SK-N-SH treated with all-trans-retinoic acid at 6 μM for 48 hours (cell line): ENCODE data around the gene C1R.

Source experiments
- ATAC-seq: fragments of 200-7000 bp; cut with Tn5 transposase; 3 replicates; pipeline ENCODE4 v1.9.1; 2020; ENCODE audit warnings: mild to moderate bottlenecking, moderate library complexity
- ARNTL ChIP-seq: fragments of 450-650 bp; formaldehyde crosslinking; IDR thresholded peaks from 2 replicates; pipeline ENCODE4 v1.5.0; 2020; ENCODE audit warnings: low read depth, mild to moderate bottlenecking, moderate library complexity, borderline replicate concordance
- BACH2 ChIP-seq: fragments of 250-450 bp; sonication (Bioruptor Pico); IDR thresholded peaks from 2 replicates; pipeline ENCODE4 v1.9.0; 2021; ENCODE audit warnings: mild to moderate bottlenecking, borderline replicate concordance
- CSDC2 ChIP-seq: fragments of 250-450 bp; sonication (Bioruptor Pico); IDR thresholded peaks from 2 replicates; pipeline ENCODE4 v1.5.0; 2020; ENCODE audit warnings: mild to moderate bottlenecking, moderate library complexity
- GLIS3 ChIP-seq: fragments of 250-450 bp; sonication (Bioruptor Pico); IDR thresholded peaks from 2 replicates; pipeline ENCODE4 v1.5.0; 2020; ENCODE audit warnings: mild to moderate bottlenecking, moderate library complexity
- ISL1 ChIP-seq: fragments of 250-450 bp; sonication (Bioruptor Pico); IDR thresholded peaks from 2 replicates; pipeline ENCODE4 v2.1.2; 2022; ENCODE audit warnings: mild to moderate bottlenecking, moderate library complexity
- OSR1 ChIP-seq: fragments of 250-450 bp; sonication (Bioruptor Pico); IDR thresholded peaks from 2 replicates; pipeline ENCODE4 v1.8.0; 2022; ENCODE audit warnings: moderate library complexity, mild to moderate bottlenecking, inconsistent platforms
- PPARA ChIP-seq: fragments of 250-450 bp; sonication (Bioruptor Pico); IDR thresholded peaks from 2 replicates; pipeline ENCODE4 v1.5.0; 2020; ENCODE audit warnings: mild to moderate bottlenecking, borderline replicate concordance
- RARB ChIP-seq: fragments of 250-450 bp; sonication (Bioruptor Pico); IDR thresholded peaks from 2 replicates; pipeline ENCODE4 v1.8.0; 2021; ENCODE audit warnings: mild to moderate bottlenecking, moderate library complexity
- SNAI2 ChIP-seq: fragments of 250-450 bp; sonication (Bioruptor Pico); IDR thresholded peaks from 2 replicates; pipeline ENCODE4 v1.5.0; 2020; ENCODE audit warnings: mild to moderate bottlenecking, moderate library complexity
- TCF4 ChIP-seq: fragments of 250-450 bp; sonication (Bioruptor Pico); IDR thresholded peaks from 2 replicates; pipeline ENCODE4 v1.8.0; 2021; ENCODE audit warnings: mild to moderate bottlenecking, moderate library complexity, borderline replicate concordance
- TOX ChIP-seq: fragments of 250-450 bp; sonication (Bioruptor Pico); IDR thresholded peaks from 2 replicates; pipeline ENCODE4 v1.8.0; 2021; ENCODE audit warnings: mild to moderate bottlenecking, moderate library complexity, borderline replicate concordance
- ZC3H10 ChIP-seq: fragments of 250-450 bp; sonication (Bioruptor Pico); IDR thresholded peaks from 2 replicates; pipeline ENCODE4 v1.5.1; 2021; ENCODE audit warnings: mild to moderate bottlenecking, moderate library complexity
- ZFP30 ChIP-seq: fragments of 450-650 bp; formaldehyde crosslinking; IDR thresholded peaks from 2 replicates; pipeline ENCODE4 v1.5.0; 2022; ENCODE audit warnings: mild to moderate bottlenecking, moderate library complexity
- ZNF565 ChIP-seq: fragments of 450-650 bp; formaldehyde crosslinking; conservative IDR thresholded peaks from 2 replicates; pipeline ENCODE4 v1.5.0; 2020; ENCODE audit warnings: low read depth, mild to moderate bottlenecking, moderate library complexity
- ZNF70 ChIP-seq: fragments of 450-650 bp; formaldehyde crosslinking; IDR thresholded peaks from 2 replicates; pipeline ENCODE4 v1.5.0; 2020; ENCODE audit warnings: mild to moderate bottlenecking, moderate library complexity
- TF ChIP-seq, protein P1 (sequence below): fragments of 250-450 bp; sonication (Bioruptor Pico); IDR thresholded peaks from 2 replicates; pipeline ENCODE4 v1.5.0; 2020; ENCODE audit warnings: mild to moderate bottlenecking, moderate library complexity
- TF ChIP-seq, protein P2 (sequence below): fragments of 250-450 bp; sonication (Bioruptor Pico); IDR thresholded peaks from 2 replicates; pipeline ENCODE4 v1.5.1; 2020; ENCODE audit warnings: low read depth, mild to moderate bottlenecking, moderate library complexity
- TF ChIP-seq, protein P3 (sequence below): fragments of 250-450 bp; sonication (Bioruptor Pico); IDR thresholded peaks from 2 replicates; pipeline ENCODE4 v1.8.0; 2021; ENCODE audit warnings: low read depth, mild to moderate bottlenecking, moderate library complexity, borderline replicate concordance
- TF ChIP-seq, protein P4 (sequence below): fragments of 250-450 bp; sonication (Bioruptor Pico); IDR thresholded peaks from 2 replicates; pipeline ENCODE4 v1.5.1; 2021; ENCODE audit warnings: mild to moderate bottlenecking, moderate library complexity
- TF ChIP-seq, protein P5 (sequence below): fragments of 250-450 bp; sonication (Bioruptor Pico); IDR thresholded peaks from 2 replicates; pipeline ENCODE4 v1.8.0; 2020; ENCODE audit warnings: mild to moderate bottlenecking, moderate library complexity, borderline replicate concordance

C1R gene

DNA sequence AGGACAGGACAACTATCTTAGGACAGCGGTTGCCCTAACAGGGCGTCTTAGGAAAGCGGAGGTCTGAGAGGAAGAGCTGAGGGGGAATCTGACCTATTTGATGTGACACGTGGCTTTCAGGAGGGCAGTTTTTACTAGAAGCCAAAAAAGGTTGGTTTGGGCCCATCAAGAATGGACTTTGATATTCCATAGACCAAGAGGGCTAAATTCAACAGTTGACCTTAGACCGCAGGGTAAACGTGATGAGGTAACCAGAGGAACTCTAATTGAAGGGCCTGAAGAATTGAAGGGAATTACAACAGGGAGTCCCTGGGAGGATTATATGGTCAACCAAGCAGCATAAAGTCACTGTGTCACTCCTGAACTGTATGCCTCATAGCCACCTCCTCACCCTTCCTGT, 20.2 kb downstream of the C1R start:
- no peak for TF ChIP-seq ISL1 (CRISPR knock-in tag)

DNA sequence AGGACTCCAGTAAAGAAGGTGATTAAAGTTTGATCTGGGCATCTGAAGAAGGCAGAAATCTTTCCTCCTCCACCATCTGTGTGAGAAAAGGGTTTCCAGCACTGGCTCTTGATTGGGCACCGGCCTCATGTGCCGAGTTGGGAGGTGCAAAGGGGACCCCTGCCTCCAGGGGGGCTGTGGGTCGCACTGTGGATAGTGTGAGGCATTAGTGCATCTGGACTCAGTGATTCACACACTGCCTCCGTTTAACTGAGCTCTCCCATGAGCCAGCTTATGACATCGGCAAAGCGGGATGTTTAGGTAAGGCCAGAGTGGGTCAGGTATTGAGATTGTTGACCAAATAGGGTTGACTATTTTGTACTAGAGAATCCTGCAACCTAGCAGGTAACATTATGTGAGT, 22.9 kb downstream of the C1R start:
- TF ChIP-seq, protein P1, sequence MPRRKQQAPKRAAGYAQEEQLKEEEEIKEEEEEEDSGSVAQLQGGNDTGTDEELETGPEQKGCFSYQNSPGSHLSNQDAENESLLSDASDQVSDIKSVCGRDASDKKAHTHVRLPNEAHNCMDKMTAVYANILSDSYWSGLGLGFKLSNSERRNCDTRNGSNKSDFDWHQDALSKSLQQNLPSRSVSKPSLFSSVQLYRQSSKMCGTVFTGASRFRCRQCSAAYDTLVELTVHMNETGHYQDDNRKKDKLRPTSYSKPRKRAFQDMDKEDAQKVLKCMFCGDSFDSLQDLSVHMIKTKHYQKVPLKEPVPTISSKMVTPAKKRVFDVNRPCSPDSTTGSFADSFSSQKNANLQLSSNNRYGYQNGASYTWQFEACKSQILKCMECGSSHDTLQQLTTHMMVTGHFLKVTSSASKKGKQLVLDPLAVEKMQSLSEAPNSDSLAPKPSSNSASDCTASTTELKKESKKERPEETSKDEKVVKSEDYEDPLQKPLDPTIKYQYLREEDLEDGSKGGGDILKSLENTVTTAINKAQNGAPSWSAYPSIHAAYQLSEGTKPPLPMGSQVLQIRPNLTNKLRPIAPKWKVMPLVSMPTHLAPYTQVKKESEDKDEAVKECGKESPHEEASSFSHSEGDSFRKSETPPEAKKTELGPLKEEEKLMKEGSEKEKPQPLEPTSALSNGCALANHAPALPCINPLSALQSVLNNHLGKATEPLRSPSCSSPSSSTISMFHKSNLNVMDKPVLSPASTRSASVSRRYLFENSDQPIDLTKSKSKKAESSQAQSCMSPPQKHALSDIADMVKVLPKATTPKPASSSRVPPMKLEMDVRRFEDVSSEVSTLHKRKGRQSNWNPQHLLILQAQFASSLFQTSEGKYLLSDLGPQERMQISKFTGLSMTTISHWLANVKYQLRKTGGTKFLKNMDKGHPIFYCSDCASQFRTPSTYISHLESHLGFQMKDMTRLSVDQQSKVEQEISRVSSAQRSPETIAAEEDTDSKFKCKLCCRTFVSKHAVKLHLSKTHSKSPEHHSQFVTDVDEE (CRISPR knock-in tag): no peak
- TF ChIP-seq, protein P2, sequence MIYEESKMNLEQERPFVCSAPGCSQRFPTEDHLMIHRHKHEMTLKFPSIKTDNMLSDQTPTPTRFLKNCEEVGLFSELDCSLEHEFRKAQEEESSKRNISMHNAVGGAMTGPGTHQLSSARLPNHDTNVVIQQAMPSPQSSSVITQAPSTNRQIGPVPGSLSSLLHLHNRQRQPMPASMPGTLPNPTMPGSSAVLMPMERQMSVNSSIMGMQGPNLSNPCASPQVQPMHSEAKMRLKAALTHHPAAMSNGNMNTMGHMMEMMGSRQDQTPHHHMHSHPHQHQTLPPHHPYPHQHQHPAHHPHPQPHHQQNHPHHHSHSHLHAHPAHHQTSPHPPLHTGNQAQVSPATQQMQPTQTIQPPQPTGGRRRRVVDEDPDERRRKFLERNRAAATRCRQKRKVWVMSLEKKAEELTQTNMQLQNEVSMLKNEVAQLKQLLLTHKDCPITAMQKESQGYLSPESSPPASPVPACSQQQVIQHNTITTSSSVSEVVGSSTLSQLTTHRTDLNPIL: no peak
- TF ChIP-seq ZFP30 (CRISPR knock-in tag) (no peak), ZNF565 (CRISPR knock-in tag) (no peak), ARNTL (CRISPR knock-in tag) (no peak), SNAI2 (no peak), GLIS3 (CRISPR knock-in tag) (no peak), BACH2 (no peak), OSR1 (no peak), ZNF70 (CRISPR knock-in tag) (no peak), CSDC2 (no peak), TOX (no peak), ISL1 (CRISPR knock-in tag) (no peak), TCF4 (no peak), RARB (CRISPR knock-in tag) (no peak), ZC3H10 (CRISPR knock-in tag) (no peak), PPARA (CRISPR knock-in tag) (no peak)
- TF ChIP-seq, protein P3, sequence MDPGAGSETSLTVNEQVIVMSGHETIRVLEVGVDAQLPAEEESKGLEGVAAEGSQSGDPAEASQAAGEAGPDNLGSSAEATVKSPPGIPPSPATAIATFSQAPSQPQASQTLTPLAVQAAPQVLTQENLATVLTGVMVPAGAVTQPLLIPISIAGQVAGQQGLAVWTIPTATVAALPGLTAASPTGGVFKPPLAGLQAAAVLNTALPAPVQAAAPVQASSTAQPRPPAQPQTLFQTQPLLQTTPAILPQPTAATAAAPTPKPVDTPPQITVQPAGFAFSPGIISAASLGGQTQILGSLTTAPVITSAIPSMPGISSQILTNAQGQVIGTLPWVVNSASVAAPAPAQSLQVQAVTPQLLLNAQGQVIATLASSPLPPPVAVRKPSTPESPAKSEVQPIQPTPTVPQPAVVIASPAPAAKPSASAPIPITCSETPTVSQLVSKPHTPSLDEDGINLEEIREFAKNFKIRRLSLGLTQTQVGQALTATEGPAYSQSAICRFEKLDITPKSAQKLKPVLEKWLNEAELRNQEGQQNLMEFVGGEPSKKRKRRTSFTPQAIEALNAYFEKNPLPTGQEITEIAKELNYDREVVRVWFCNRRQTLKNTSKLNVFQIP (CRISPR knock-in tag): no peak
- TF ChIP-seq, protein P4, sequence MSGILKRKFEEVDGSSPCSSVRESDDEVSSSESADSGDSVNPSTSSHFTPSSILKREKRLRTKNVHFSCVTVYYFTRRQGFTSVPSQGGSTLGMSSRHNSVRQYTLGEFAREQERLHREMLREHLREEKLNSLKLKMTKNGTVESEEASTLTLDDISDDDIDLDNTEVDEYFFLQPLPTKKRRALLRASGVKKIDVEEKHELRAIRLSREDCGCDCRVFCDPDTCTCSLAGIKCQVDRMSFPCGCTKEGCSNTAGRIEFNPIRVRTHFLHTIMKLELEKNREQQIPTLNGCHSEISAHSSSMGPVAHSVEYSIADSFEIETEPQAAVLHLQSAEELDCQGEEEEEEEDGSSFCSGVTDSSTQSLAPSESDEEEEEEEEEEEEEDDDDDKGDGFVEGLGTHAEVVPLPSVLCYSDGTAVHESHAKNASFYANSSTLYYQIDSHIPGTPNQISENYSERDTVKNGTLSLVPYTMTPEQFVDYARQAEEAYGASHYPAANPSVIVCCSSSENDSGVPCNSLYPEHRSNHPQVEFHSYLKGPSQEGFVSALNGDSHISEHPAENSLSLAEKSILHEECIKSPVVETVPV (CRISPR knock-in tag): no peak
- no peak for ATAC-seq

More for the DNA sequence above, 20.2 kb downstream of the C1R start:
- ATAC-seq: no peak

DNA sequence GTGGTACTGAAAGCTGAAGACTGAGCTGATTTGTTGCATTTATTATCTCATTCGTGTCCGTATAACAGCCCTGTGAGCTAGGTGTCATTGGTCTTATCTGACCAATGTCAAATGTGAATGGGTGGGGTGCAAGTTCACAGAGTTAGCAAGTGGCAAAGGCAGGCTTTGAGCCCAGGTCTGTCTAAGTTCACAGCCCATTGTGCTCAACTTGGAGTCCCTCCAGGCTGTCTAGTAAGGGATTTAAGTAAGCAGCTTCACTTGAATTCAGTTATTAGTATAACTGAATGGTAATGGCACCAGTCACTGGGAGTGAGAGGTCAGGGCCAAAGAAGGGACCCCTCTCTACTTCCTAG, 23.3 kb downstream of the C1R start:
- TF ChIP-seq, protein P1 (CRISPR knock-in tag): no peak
- TF ChIP-seq, protein P4 (CRISPR knock-in tag): no peak
- TF ChIP-seq ZNF70 (CRISPR knock-in tag) (no peak), GLIS3 (CRISPR knock-in tag) (no peak)
- TF ChIP-seq, protein P5, sequence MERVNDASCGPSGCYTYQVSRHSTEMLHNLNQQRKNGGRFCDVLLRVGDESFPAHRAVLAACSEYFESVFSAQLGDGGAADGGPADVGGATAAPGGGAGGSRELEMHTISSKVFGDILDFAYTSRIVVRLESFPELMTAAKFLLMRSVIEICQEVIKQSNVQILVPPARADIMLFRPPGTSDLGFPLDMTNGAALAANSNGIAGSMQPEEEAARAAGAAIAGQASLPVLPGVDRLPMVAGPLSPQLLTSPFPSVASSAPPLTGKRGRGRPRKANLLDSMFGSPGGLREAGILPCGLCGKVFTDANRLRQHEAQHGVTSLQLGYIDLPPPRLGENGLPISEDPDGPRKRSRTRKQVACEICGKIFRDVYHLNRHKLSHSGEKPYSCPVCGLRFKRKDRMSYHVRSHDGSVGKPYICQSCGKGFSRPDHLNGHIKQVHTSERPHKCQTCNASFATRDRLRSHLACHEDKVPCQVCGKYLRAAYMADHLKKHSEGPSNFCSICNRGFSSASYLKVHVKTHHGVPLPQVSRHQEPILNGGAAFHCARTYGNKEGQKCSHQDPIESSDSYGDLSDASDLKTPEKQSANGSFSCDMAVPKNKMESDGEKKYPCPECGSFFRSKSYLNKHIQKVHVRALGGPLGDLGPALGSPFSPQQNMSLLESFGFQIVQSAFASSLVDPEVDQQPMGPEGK (CRISPR knock-in tag): no peak
- TF ChIP-seq, protein P2: no peak

More for the DNA sequence above, 23.3 kb downstream of the C1R start:
- no peak for ATAC-seq
